Measurements from ENCODE around the gene METTL25.

Gene METTL25

GRCh38 chr12:82361461-82361915, 3.2 kb downstream of the METTL25 start:
- no peak for TF ChIP-seq GATA1 (IDR thresholded peaks at IDR 0.05; ENCODE audit: low read depth, low read length)
- TF ChIP-seq POLR2A (IDR thresholded peaks at IDR 0.05; ENCODE audit: low read length), result no peak
- no peak for DNase-seq

- no peak for DNase-seq
- TF ChIP-seq POLR2A (IDR thresholded peaks at IDR 0.05; ENCODE audit: low read length) (no peak), GATA1 (IDR thresholded peaks at IDR 0.05; ENCODE audit: low read depth, low read length) (no peak)
Observed at GRCh38 chr12:82363990-82364389, 5.7 kb downstream of the METTL25 start.

GRCh38 chr12:82366197-82366596, 7.9 kb downstream of the METTL25 start:
- no peak for TF ChIP-seq GATA1 (IDR thresholded peaks at IDR 0.05; ENCODE audit: low read depth, low read length)
- no peak for TF ChIP-seq POLR2A (IDR thresholded peaks at IDR 0.05; ENCODE audit: low read length)
- no peak for DNase-seq

- TF ChIP-seq GATA1 (IDR thresholded peaks at IDR 0.05; ENCODE audit: low read depth, low read length) (no peak), POLR2A (IDR thresholded peaks at IDR 0.05; ENCODE audit: low read length) (no peak)
- DNase-seq, result no peak
Observed at GRCh38 chr12:82375201-82375600, 16.9 kb downstream of the METTL25 start.

GRCh38 chr12:82378997-82379396, 20.7 kb downstream of the METTL25 start:
- TF ChIP-seq POLR2A (IDR thresholded peaks at IDR 0.05; ENCODE audit: low read length) (no peak), GATA1 (IDR thresholded peaks at IDR 0.05; ENCODE audit: low read depth, low read length) (no peak)
- no peak for DNase-seq

- TF ChIP-seq GATA1 (IDR thresholded peaks at IDR 0.05; ENCODE audit: low read depth, low read length) (no peak), POLR2A (IDR thresholded peaks at IDR 0.05; ENCODE audit: low read length) (no peak)
- peak; percentile 2 to 8 for DNase-seq
Observed at GRCh38 chr12:82383930-82384552, 25.7 kb downstream of the METTL25 start.

- DNase-seq, result no peak
- TF ChIP-seq POLR2A (IDR thresholded peaks at IDR 0.05; ENCODE audit: low read length), result no peak
- TF ChIP-seq GATA1 (IDR thresholded peaks at IDR 0.05; ENCODE audit: low read depth, low read length), result no peak
Observed at GRCh38 chr12:82398879-82399278, 40.5 kb downstream of the METTL25 start.

- no peak for TF ChIP-seq POLR2A (IDR thresholded peaks at IDR 0.05; ENCODE audit: low read length)
- no peak for TF ChIP-seq GATA1 (IDR thresholded peaks at IDR 0.05; ENCODE audit: low read depth, low read length)
- DNase-seq, result no peak
Observed at GRCh38 chr12:82400819-82401218, 42.5 kb downstream of the METTL25 start.

- TF ChIP-seq GATA1 (IDR thresholded peaks at IDR 0.05; ENCODE audit: low read depth, low read length) (no peak), POLR2A (IDR thresholded peaks at IDR 0.05; ENCODE audit: low read length) (no peak)
- DNase-seq, result no peak
Observed at GRCh38 chr12:82406651-82407050, 48.3 kb downstream of the METTL25 start.

- no peak for DNase-seq
- TF ChIP-seq POLR2A (IDR thresholded peaks at IDR 0.05; ENCODE audit: low read length), result no peak
- TF ChIP-seq GATA1 (IDR thresholded peaks at IDR 0.05; ENCODE audit: low read depth, low read length), result no peak
Observed at GRCh38 chr12:82407481-82407880, 49.2 kb downstream of the METTL25 start.

- no peak for DNase-seq
- TF ChIP-seq POLR2A (IDR thresholded peaks at IDR 0.05; ENCODE audit: low read length) (no peak), GATA1 (IDR thresholded peaks at IDR 0.05; ENCODE audit: low read depth, low read length) (no peak)
Observed at GRCh38 chr12:82408844-82409243, 50.5 kb downstream of the METTL25 start.

- TF ChIP-seq POLR2A (IDR thresholded peaks at IDR 0.05; ENCODE audit: low read length), result no peak
- TF ChIP-seq GATA1 (IDR thresholded peaks at IDR 0.05; ENCODE audit: low read depth, low read length), result no peak
- no peak for DNase-seq
Observed at GRCh38 chr12:82411546-82412230, 53.4 kb downstream of the METTL25 start.

GRCh38 chr12:82412246-82412645, 53.9 kb downstream of the METTL25 start:
- no peak for TF ChIP-seq POLR2A (IDR thresholded peaks at IDR 0.05; ENCODE audit: low read length)
- DNase-seq, result no peak

GRCh38 chr12:82414044-82414443, 55.7 kb downstream of the METTL25 start:
- no peak for DNase-seq
- TF ChIP-seq GATA1 (IDR thresholded peaks at IDR 0.05; ENCODE audit: low read depth, low read length), result no peak
- TF ChIP-seq POLR2A (IDR thresholded peaks at IDR 0.05; ENCODE audit: low read length), result no peak

GRCh38 chr12:82414926-82415325, 56.6 kb downstream of the METTL25 start:
- TF ChIP-seq POLR2A (IDR thresholded peaks at IDR 0.05; ENCODE audit: low read length), result no peak
- TF ChIP-seq GATA1 (IDR thresholded peaks at IDR 0.05; ENCODE audit: low read depth, low read length), result no peak
- DNase-seq, result no peak
